B cell (primary cell): ENCODE results near the gene KNOP1. TPM values are rescaled to one million over a fixed set of nuclear protein-coding genes. Genes with fewer than 3 reads are reported as not detected.

ENCODE experiments used
- ATAC-seq: fragments of 200-7000 bp; cut with Tn5 transposase; one replicate; pipeline ENCODE4 v1.10.0; 2021; ENCODE audit warnings: low read depth, mild to moderate bottlenecking, moderate number of reproducible peaks, moderate library complexity
- CTCF ChIA-PET: fragments of 350-600 bp; sonication (Branson Sonifier 250); formaldehyde crosslinking; loops from one replicate; lab custom pipeline; 2021; ENCODE audit warnings: antibody characterized with exemption, inconsistent platforms; lab: Charles Lee
- POLR2A ChIA-PET: fragments of 350-600 bp; sonication (Branson Sonifier 250); formaldehyde crosslinking; loops from one replicate; lab custom pipeline; 2021; ENCODE audit warnings: antibody characterized with exemption; lab: Charles Lee
- DNase-seq: peaks from one replicate; pipeline ENCODE4 v3.0.0; 2013
- H2AFZ ChIP-seq: 2 replicates; pipeline ENCODE4 v1.6.1; 2012; ENCODE audit warnings: mild to moderate bottlenecking, low read depth, low read length; ENCODE audit not compliant: insufficient read depth, poor library complexity, severe bottlenecking
- H3K27ac ChIP-seq, 2 donors: 1 replicate in 1 of 2; 2 replicates in 1 of 2; pipeline ENCODE4 v1.5.1; 2012 to 2013; ENCODE audit warnings: low read length in 2 of 2, mild to moderate bottlenecking in 2 of 2, moderate library complexity in 1 of 2
- H3K27me3 ChIP-seq, 4 experiments: fragments of 200-600 bp in 1 of 4; sonication (generic) in 1 of 4; replicated peaks in 1 of 4; 1 replicate in 2 of 4; 2 replicates in 2 of 4; pipeline versions ENCODE4 v1.6.1 to v1.7.0; 2013 to 2016; ENCODE audit warnings: low read length in 3 of 4, mild to moderate bottlenecking in 2 of 4, mixed read lengths in 1 of 4, moderate library complexity in 1 of 4; ENCODE audit not compliant: insufficient read depth in 4 of 4, control insufficient read depth in 3 of 4; ENCODE audit errors: control extremely low read depth in 1 of 4
- H3K36me3 ChIP-seq, 2 experiments: replicated peaks in 1 of 2; 1 replicate in 1 of 2; 2 replicates in 1 of 2; pipeline versions ENCODE4 v1.6.1 to v1.7.1; 2013; ENCODE audit warnings: low read length in 1 of 2; ENCODE audit not compliant: insufficient read depth in 2 of 2, control insufficient read depth in 1 of 2; ENCODE audit errors: control extremely low read depth in 1 of 2, extremely low read depth in 1 of 2
- H3K4me1 ChIP-seq, 2 donors: fragments of 200-600 bp in 1 of 2; sonication (generic) in 1 of 2; 1 replicate in 1 of 2; 2 replicates in 1 of 2; pipeline versions ENCODE4 v1.5.1 to v1.6.1; 2013 to 2017; ENCODE audit warnings: low read length in 2 of 2; ENCODE audit not compliant: control insufficient read depth in 2 of 2, insufficient read depth in 2 of 2
- H3K4me2 ChIP-seq: replicated peaks from 2 replicates; pipeline ENCODE3; 2012; ENCODE audit warnings: mild to moderate bottlenecking, low read depth, low read length; ENCODE audit not compliant: poor library complexity, severe bottlenecking
- H3K4me3 ChIP-seq, 5 experiments: fragments of 200-600 bp in 1 of 5; sonication (generic) in 1 of 5; 1 replicate in 3 of 5; 2 replicates in 2 of 5; pipeline versions ENCODE4 v1.5.1 to v1.7.0; 2011 to 2016; ENCODE audit warnings: low read length in 4 of 5, mild to moderate bottlenecking in 4 of 5, low read depth in 2 of 5, control low read depth in 1 of 5, moderate library complexity in 1 of 5; ENCODE audit not compliant: insufficient read depth in 1 of 5; ENCODE audit errors: control extremely low read depth in 1 of 5, extremely low read depth in 1 of 5
- H3K79me2 ChIP-seq: fragments of 200-600 bp; sonication (generic); one replicate; pipeline ENCODE4 v1.6.0; 2016; ENCODE audit warnings: low read length; ENCODE audit not compliant: control insufficient read depth, insufficient read depth
- H3K9ac ChIP-seq: fragments of 200-600 bp; sonication (generic); 2 replicates; pipeline ENCODE4 v1.6.1; 2017; ENCODE audit warnings: mild to moderate bottlenecking, low read length, moderate library complexity
- H3K9me3 ChIP-seq, 3 donors: one replicate each; pipeline versions ENCODE4 v1.6.1 to v1.7.1; 2013; ENCODE audit warnings: low read length in 2 of 3; ENCODE audit not compliant: control insufficient read depth in 2 of 3, insufficient read depth in 1 of 3; ENCODE audit errors: control extremely low read depth in 1 of 3
- H4K20me1 ChIP-seq: 2 replicates; pipeline ENCODE4 v1.6.0; 2012; ENCODE audit warnings: mild to moderate bottlenecking, low read length; ENCODE audit not compliant: insufficient read depth, control insufficient read depth, poor library complexity, severe bottlenecking
- H3K27ac Mint-ChIP-seq: one replicate; pipeline ENCODE4 v1.8.0; 2021; ENCODE audit warnings: mixed read lengths
- H3K27me3 Mint-ChIP-seq: one replicate; pipeline ENCODE4 v1.8.0; 2021; ENCODE audit warnings: mixed read lengths
- H3K4me1 Mint-ChIP-seq: one replicate; pipeline ENCODE4 v1.8.0; 2021; ENCODE audit warnings: mixed read lengths
- H3K4me3 Mint-ChIP-seq: one replicate; pipeline ENCODE4 v1.8.0; 2021; ENCODE audit warnings: mixed read lengths
- H3K9me3 Mint-ChIP-seq: one replicate; pipeline ENCODE4 v1.8.0; 2022; ENCODE audit warnings: mixed read lengths; ENCODE audit not compliant: insufficient read depth
- EZH2 ChIP-seq: IDR thresholded peaks from 2 replicates; pipeline ENCODE4 v1.6.1; 2012; ENCODE audit warnings: borderline replicate concordance, low read depth, mild to moderate bottlenecking, moderate library complexity, low read length; ENCODE audit not compliant: insufficient read depth, poor library complexity, severe bottlenecking
- WGBS: methylation state at CpG from one replicate; pipeline ENCODE4 v1.1.5; 2013; ENCODE audit warnings: missing lambda C conversion rate; ENCODE audit not compliant: insufficient coverage; 5-methylcytosine and 5-hydroxymethylcytosine counted together
- intact Hi-C: fragments of 100-400 bp; cut with micrococcal nuclease; formaldehyde crosslinking; loops from one replicate; pipeline ENCODE4 v1.10.0; 2022
- polyA plus RNA-seq: library from polyadenylated mRNA; depleted of rRNA; stranded (reverse); fragments of >200 nt; gene quantifications from 2 replicates; pipeline ENCODE4 v1.2.3, GENCODE V29; 2012
- total RNA-seq, 2 donors: library from RNA; stranded (reverse); fragments of 120-200 nt in 1 of 2; gene quantifications; 1 replicate in 1 of 2; 2 replicates in 1 of 2; pipeline versions ENCODE4 v1.2.3 to v1.2.4, GENCODE V29; 2013 to 2022
- TF ChIP-seq, protein P1 (sequence below): fragments of 200-600 bp; IDR thresholded peaks from one replicate; pipeline ENCODE4 v1.8.0; 2022; ENCODE audit warnings: antibody characterized with exemption, mild to moderate bottlenecking

Gene KNOP1
- total and polyA plus RNA-seq, 2 donors (not counting 1 experiment from before 2014, with no cell fraction given): 1.6 to 16.9 TPM

DNA sequence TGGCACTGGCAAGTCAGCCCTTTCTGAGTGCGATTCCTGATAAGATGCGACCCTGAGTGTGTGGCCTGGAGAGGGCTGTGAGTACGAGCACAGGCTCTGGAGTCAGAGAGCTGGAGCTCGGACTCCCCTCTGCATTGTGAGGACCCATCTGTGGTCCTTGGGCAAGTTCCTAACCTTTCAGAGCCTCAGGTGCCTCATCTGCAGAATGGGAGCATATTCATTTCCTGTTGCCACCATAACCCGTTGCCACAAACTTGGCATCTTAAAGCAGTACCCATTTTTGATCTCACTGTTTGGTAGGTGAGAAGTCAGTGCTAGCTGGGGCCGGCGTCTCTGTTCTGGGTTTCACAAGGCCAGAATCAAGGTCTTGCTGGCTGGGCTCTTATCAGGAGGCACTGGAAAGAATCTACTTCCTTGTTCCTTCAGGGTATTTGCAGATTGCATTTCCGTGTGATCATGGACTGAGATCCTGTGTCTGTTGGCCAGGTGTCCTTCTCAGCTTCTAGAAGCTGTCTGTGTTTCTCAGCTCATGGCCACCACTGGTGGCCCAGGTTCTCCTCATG is 20.2 kb downstream of the KNOP1 start:
- peaks cover 0 to 43% of the 10 kb centered on the region in 2 experiments for H3K36me3 ChIP-seq
- no peak overlapping the region for H3K27ac ChIP-seq
- H3K79me2 ChIP-seq: no peaks in the 10 kb centered on the region
- no peaks in the 10 kb centered on the region for H4K20me1 ChIP-seq
- Mint-ChIP-seq H3K9me3 (no peaks in the 10 kb centered on the region), H3K4me3 (no peak overlapping the region), H3K27ac (no peak overlapping the region), H3K4me1 (no peaks in the 10 kb centered on the region), H3K27me3 (no peaks in the 10 kb centered on the region)
- H3K9me3 ChIP-seq: no peaks in the 10 kb centered on the region
- DNase-seq (no peak), ATAC-seq (no peak)
- TF ChIP-seq, protein P1, sequence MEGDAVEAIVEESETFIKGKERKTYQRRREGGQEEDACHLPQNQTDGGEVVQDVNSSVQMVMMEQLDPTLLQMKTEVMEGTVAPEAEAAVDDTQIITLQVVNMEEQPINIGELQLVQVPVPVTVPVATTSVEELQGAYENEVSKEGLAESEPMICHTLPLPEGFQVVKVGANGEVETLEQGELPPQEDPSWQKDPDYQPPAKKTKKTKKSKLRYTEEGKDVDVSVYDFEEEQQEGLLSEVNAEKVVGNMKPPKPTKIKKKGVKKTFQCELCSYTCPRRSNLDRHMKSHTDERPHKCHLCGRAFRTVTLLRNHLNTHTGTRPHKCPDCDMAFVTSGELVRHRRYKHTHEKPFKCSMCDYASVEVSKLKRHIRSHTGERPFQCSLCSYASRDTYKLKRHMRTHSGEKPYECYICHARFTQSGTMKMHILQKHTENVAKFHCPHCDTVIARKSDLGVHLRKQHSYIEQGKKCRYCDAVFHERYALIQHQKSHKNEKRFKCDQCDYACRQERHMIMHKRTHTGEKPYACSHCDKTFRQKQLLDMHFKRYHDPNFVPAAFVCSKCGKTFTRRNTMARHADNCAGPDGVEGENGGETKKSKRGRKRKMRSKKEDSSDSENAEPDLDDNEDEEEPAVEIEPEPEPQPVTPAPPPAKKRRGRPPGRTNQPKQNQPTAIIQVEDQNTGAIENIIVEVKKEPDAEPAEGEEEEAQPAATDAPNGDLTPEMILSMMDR: no peak
- TF ChIP-seq EZH2: no peak
- CTCF ChIA-PET: interaction anchor here (0.9 kb wide), 1 partner anchor 10 kb away, joined by 3 read pairs; no protein-coding TSS in a partner anchor
- 96% methylated on average over 8 of the region's 8 CpGs for WGBS
- intact Hi-C loops: no loop called here
- no peak overlapping the region for H2AFZ ChIP-seq
- no peak overlapping the region for H3K9ac ChIP-seq
- no peak overlapping the region for H3K4me2 ChIP-seq
- no peak overlapping the region for H3K4me3 ChIP-seq
- no peaks in the 10 kb centered on the region for H3K4me1 ChIP-seq
- POLR2A ChIA-PET: no interaction called here
- no peaks in the 10 kb centered on the region for H3K27me3 ChIP-seq

DNA sequence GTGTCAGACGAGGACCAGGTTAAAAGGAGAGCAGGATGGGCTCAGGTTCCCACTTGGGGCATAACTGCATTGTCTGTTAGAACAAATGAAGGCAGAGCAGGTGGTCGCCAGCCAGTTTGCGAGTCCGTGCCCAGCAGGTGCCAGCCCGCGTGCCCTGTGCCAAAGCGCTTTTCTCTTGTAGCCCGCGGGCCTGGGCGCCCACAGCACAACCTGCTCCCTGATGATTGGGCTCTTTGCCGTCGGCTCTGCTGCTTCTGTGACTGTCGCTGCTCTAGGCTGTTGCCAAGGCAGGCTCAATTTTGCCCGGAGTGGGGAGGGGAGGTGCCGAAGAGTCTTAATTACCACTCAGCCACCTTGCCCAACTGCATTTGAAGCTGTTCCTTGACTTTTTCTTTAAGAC is 21.1 kb downstream of the KNOP1 start:
- WGBS: 97% methylated on average over 8 of the region's 15 CpGs
- Histone ChIP-seq H3K27ac (no peak overlapping the region), H4K20me1 (no peaks in the 10 kb centered on the region), H3K9ac (no peak overlapping the region), H3K79me2 (no peaks in the 10 kb centered on the region), H3K9me3 (no peaks in the 10 kb centered on the region), H3K36me3 (peaks cover 0 to 42% of the 10 kb centered on the region in 2 experiments), H2AFZ (no peak overlapping the region), H3K4me3 (no peak overlapping the region), H3K4me2 (no peak overlapping the region), H3K4me1 (no peaks in the 10 kb centered on the region), H3K27me3 (no peaks in the 10 kb centered on the region)
- no peak for ATAC-seq
- H3K9me3 Mint-ChIP-seq: no peaks in the 10 kb centered on the region
- no peaks in the 10 kb centered on the region for H3K27me3 Mint-ChIP-seq
- intact Hi-C loops: no loop called here
- no peak for DNase-seq
- no peak overlapping the region for H3K27ac Mint-ChIP-seq
- H3K4me1 Mint-ChIP-seq: no peaks in the 10 kb centered on the region
- ChIA-PET CTCF (interaction anchor here (1.1 kb wide), 1 partner anchor 14 kb away, joined by 4 read pairs; no protein-coding TSS in a partner anchor), POLR2A (no interaction called here)
- H3K4me3 Mint-ChIP-seq: no peak overlapping the region
- TF ChIP-seq EZH2: no peak
- TF ChIP-seq, protein P1: no peak
